Measurements from ENCODE around the gene NAB2.
"Not testable (repeated sequence)": the region's sequence is repeated elsewhere in the genome, so short reads cannot be mapped to it uniquely, and the experiment has no call there.

NAB2 gene

GRCh38 chr12:57069523-57069922 is 19.4 kb upstream of the NAB2 start:
- no peak for DNase-seq (ENCODE audit: low read depth in 2 of 2)

- no peak for DNase-seq (ENCODE audit: low read depth in 2 of 2)
Observed at GRCh38 chr12:57072661-57073060, 16.3 kb upstream of the NAB2 start.

GRCh38 chr12:57073566-57074450 is 15.1 kb upstream of the NAB2 start:
- not testable (repeated sequence) for DNase-seq (ENCODE audit: low read depth in 2 of 2)

GRCh38 chr12:57078519-57079404 is 10.2 kb upstream of the NAB2 start, which contains the start of gene NEMP1:
Gene NEMP1, minus strand, starts transcription at chr12:57078791. Its CDS starts 46 bp downstream, at chr12:57078745.
- peak; percentile 75 to 94 for DNase-seq (ENCODE audit: low read depth in 2 of 2)

GRCh38 chr12:57079821-57080220 is 9.1 kb upstream of the NAB2 start:
- DNase-seq (ENCODE audit: low read depth in 2 of 2): no peak

GRCh38 chr12:57080855-57081254 is 8.1 kb upstream of the NAB2 start:
- DNase-seq (ENCODE audit: low read depth in 2 of 2): no peak

- no peak for DNase-seq (ENCODE audit: low read depth in 2 of 2)
Observed at GRCh38 chr12:57085999-57086492, 2.9 kb upstream of the NAB2 start.

- DNase-seq (ENCODE audit: low read depth in 2 of 2): peak in 1 of 2 donors; percentile 50
Observed at GRCh38 chr12:57086493-57087009, 2.4 kb upstream of the NAB2 start.

- DNase-seq (ENCODE audit: low read depth in 2 of 2): peak; percentile 89 to 96
Observed at GRCh38 chr12:57087010-57087690, 1.8 kb upstream of the NAB2 start.

GRCh38 chr12:57087691-57088353 is 1.1 kb upstream of the NAB2 start:
- DNase-seq (ENCODE audit: low read depth in 2 of 2): peak; percentile 60 to 72

GRCh38 chr12:57089271-57090245 is 644 bp downstream of the NAB2 start:
- no peak for DNase-seq (ENCODE audit: low read depth in 2 of 2)

GRCh38 chr12:57090490-57090889 is 1.6 kb downstream of the NAB2 start:
- DNase-seq (ENCODE audit: low read depth in 2 of 2): no peak

- no peak for DNase-seq (ENCODE audit: low read depth in 2 of 2)
Observed at GRCh38 chr12:57090924-57091637, 2.2 kb downstream of the NAB2 start.

- no peak for DNase-seq (ENCODE audit: low read depth in 2 of 2)
Observed at GRCh38 chr12:57091638-57092528, 3.0 kb downstream of the NAB2 start.

- DNase-seq (ENCODE audit: low read depth in 2 of 2): no peak
Observed at GRCh38 chr12:57092529-57092862, 3.6 kb downstream of the NAB2 start.

GRCh38 chr12:57092876-57093414 is 4.0 kb downstream of the NAB2 start:
- DNase-seq (ENCODE audit: low read depth in 2 of 2): no peak

- peak in 1 of 2 donors; percentile 67 for DNase-seq (ENCODE audit: low read depth in 2 of 2)
Observed at GRCh38 chr12:57093415-57094207, 4.7 kb downstream of the NAB2 start.

All from stimulated activated CD4-positive, alpha-beta T cell treated with anti-CD3 and anti-CD28 coated beads, Interleukin-1b, Interleukin-23, amount 100 ng/mL, for 1 hour (primary cell).